H1 (cell line): ENCODE results near the gene EVI2A. TPM values are rescaled to one million over a fixed set of nuclear protein-coding genes. Genes with fewer than 3 reads are reported as not detected.
A peak's percentile ranks its signal among the peaks of the same experiment; 100 is the strongest.

ENCODE experiments used
- CTCF ChIA-PET: fragments of 300-600 bp; sonication (Branson Sonifier 250); formaldehyde crosslinking; loops from one replicate; lab custom pipeline; 2021; ENCODE audit not compliant: partially characterized antibody; lab: Charles Lee
- POLR2A ChIA-PET: fragments of 300-600 bp; sonication (Branson Sonifier 250); formaldehyde crosslinking; loops from one replicate; lab custom pipeline; 2021; ENCODE audit warnings: inconsistent platforms; ENCODE audit not compliant: partially characterized antibody; lab: Charles Lee
- DNase-seq, 2 experiments: peaks; one replicate each; pipeline versions ENCODE4 v3.0.0 to v3.0.0-alpha.2; 2010 to 2022; ENCODE audit warnings: low spot score in 2 of 2, low read depth in 1 of 2, mixed read lengths in 1 of 2
- FAIRE-seq: peaks from 2 replicates; lab custom pipeline; 2011; peaks lifted over from hg19 to GRCh38; lab: Jason Lieb, UNC
- H2AFZ ChIP-seq: 2 replicates; pipeline ENCODE4 v1.8.1; 2012; ENCODE audit warnings: low read length, inconsistent platforms
- H2AK5ac ChIP-seq: 2 replicates; pipeline ENCODE4 v1.6.1; 2013; ENCODE audit warnings: low read depth, low read length
- H2BK120ac ChIP-seq: replicated peaks from 2 replicates; pipeline ENCODE3; 2013; ENCODE audit warnings: low read depth, low read length, inconsistent platforms
- H2BK12ac ChIP-seq: 2 replicates; pipeline ENCODE4 v1.6.1; 2013; ENCODE audit warnings: low read depth, low read length
- H2BK15ac ChIP-seq: 2 replicates; pipeline ENCODE4 v1.6.1; 2013; ENCODE audit warnings: low read length
- H2BK20ac ChIP-seq: 2 replicates; pipeline ENCODE4 v1.6.1; 2013; ENCODE audit warnings: low read length
- H2BK5ac ChIP-seq: 2 replicates; pipeline ENCODE4 v1.6.1; 2013; ENCODE audit warnings: low read depth, low read length
- H3K14ac ChIP-seq: 2 replicates; pipeline ENCODE4 v1.6.1; 2013; ENCODE audit warnings: inconsistent platforms; ENCODE audit not compliant: insufficient read length
- H3K18ac ChIP-seq: 2 replicates; pipeline ENCODE4 v1.6.1; 2013; ENCODE audit warnings: low read length; ENCODE audit errors: extremely low read depth
- H3K23ac ChIP-seq: 2 replicates; pipeline ENCODE4 v1.6.1; 2013; ENCODE audit warnings: inconsistent platforms; ENCODE audit not compliant: insufficient read length
- H3K23me2 ChIP-seq: 2 replicates; pipeline ENCODE4 v1.6.1; 2013; ENCODE audit warnings: low read depth, low read length
- H3K27ac ChIP-seq: 2 replicates; pipeline ENCODE4 v1.6.1; 2011; ENCODE audit warnings: low read depth, low read length, inconsistent platforms
- H3K27me3 ChIP-seq, 4 experiments: replicated peaks in 1 of 4; 1 replicate in 1 of 4; 2 replicates in 3 of 4; pipeline versions ENCODE4 v1.6.1 to v1.8.1; 2011 to 2013; ENCODE audit warnings: low read length in 3 of 4, mild to moderate bottlenecking in 3 of 4, inconsistent platforms in 2 of 4, mixed read lengths in 2 of 4, moderate library complexity in 1 of 4; ENCODE audit not compliant: control insufficient read depth in 3 of 4, insufficient read depth in 3 of 4; ENCODE audit errors: extremely low read depth in 1 of 4
- H3K36me3 ChIP-seq, 4 experiments: 2 replicates each; pipeline versions ENCODE4 v1.6.1 to v1.8.1; 2011 to 2013; ENCODE audit warnings: mild to moderate bottlenecking in 4 of 4, low read length in 3 of 4, moderate library complexity in 2 of 4, control low read depth in 1 of 4, inconsistent platforms in 1 of 4; ENCODE audit not compliant: insufficient read depth in 4 of 4, control insufficient read depth in 2 of 4
- H3K4ac ChIP-seq: replicated peaks from 2 replicates; pipeline ENCODE3; 2013; ENCODE audit warnings: low read length, low read depth, mixed read lengths, inconsistent platforms; ENCODE audit not compliant: insufficient read length
- H3K4me1 ChIP-seq, 4 experiments: replicated peaks in 1 of 4; 1 replicate in 1 of 4; 2 replicates in 3 of 4; pipeline versions ENCODE4 v1.6.1 to v1.8.1; 2011 to 2013; ENCODE audit warnings: low read length in 3 of 4, inconsistent platforms in 2 of 4, mixed read lengths in 1 of 4; ENCODE audit not compliant: insufficient read depth in 4 of 4, control insufficient read depth in 3 of 4
- H3K4me2 ChIP-seq, 2 experiments: 2 replicates each; pipeline versions ENCODE4 v1.6.1 to v1.8.1; 2011 to 2013; ENCODE audit warnings: low read depth in 2 of 2, low read length in 2 of 2, control low read depth in 1 of 2, inconsistent platforms in 1 of 2, mild to moderate bottlenecking in 1 of 2; ENCODE audit not compliant: insufficient read depth in 1 of 2
- H3K4me3 ChIP-seq, 4 experiments: fragments of 200-600, 300-600 bp in 1 of 4; sonication (generic), shearing (Covaris generic), sonication (Bioruptor Twin) in 1 of 4; 2 replicates each; pipeline versions ENCODE4 v1.5.1 to v1.8.1; 2011 to 2016; ENCODE audit warnings: low read length in 4 of 4, low read depth in 3 of 4, control low read depth in 2 of 4, inconsistent platforms in 2 of 4, mild to moderate bottlenecking in 2 of 4, mixed read lengths in 1 of 4, moderate library complexity in 1 of 4; ENCODE audit not compliant: insufficient read depth in 2 of 4; ENCODE audit errors: extremely low read depth in 1 of 4
- H3K56ac ChIP-seq: replicated peaks from 2 replicates; pipeline ENCODE3; 2013; ENCODE audit warnings: low read depth, mild to moderate bottlenecking, mixed read lengths, low read length, inconsistent platforms; ENCODE audit not compliant: insufficient read length
- H3K79me1 ChIP-seq: 2 replicates; pipeline ENCODE4 v1.6.1; 2013; ENCODE audit warnings: low read depth, low read length, control low read depth
- H3K79me2 ChIP-seq, 2 experiments: 2 replicates each; pipeline versions ENCODE4 v1.6.1 to v1.8.1; 2012 to 2013; ENCODE audit warnings: low read length in 2 of 2, mild to moderate bottlenecking in 2 of 2, inconsistent platforms in 1 of 2; ENCODE audit not compliant: insufficient read depth in 2 of 2, control insufficient read depth in 1 of 2
- H3K9ac ChIP-seq, 4 experiments: replicated peaks in 1 of 4; 1 replicate in 1 of 4; 2 replicates in 3 of 4; pipeline versions ENCODE4 v1.6.1 to v1.8.1; 2011 to 2013; ENCODE audit warnings: low read depth in 3 of 4, low read length in 3 of 4, control low read depth in 2 of 4, mild to moderate bottlenecking in 2 of 4, moderate library complexity in 2 of 4, inconsistent platforms in 1 of 4; ENCODE audit errors: extremely low read depth in 1 of 4
- H3K9me3 ChIP-seq, 2 experiments: 2 replicates each; pipeline versions ENCODE4 v1.6.1 to v1.8.1; 2012 to 2013; ENCODE audit warnings: mild to moderate bottlenecking in 2 of 2, moderate library complexity in 2 of 2, control low read depth in 1 of 2, inconsistent platforms in 1 of 2, low read depth in 1 of 2, low read length in 1 of 2, mixed read lengths in 1 of 2; ENCODE audit not compliant: insufficient read depth in 2 of 2
- H4K20me1 ChIP-seq, 2 experiments: replicated peaks in 1 of 2; 2 replicates each; pipeline versions ENCODE3 to v1.8.1; 2011 to 2013; ENCODE audit warnings: inconsistent platforms in 2 of 2, low read length in 2 of 2, mild to moderate bottlenecking in 1 of 2; ENCODE audit not compliant: insufficient read depth in 2 of 2, control insufficient read depth in 1 of 2
- H4K5ac ChIP-seq: 2 replicates; pipeline ENCODE4 v1.6.1; 2013; ENCODE audit warnings: low read length, low read depth, mixed read lengths, inconsistent platforms; ENCODE audit not compliant: insufficient read length
- H4K8ac ChIP-seq: 2 replicates; pipeline ENCODE4 v1.8.0; 2013; ENCODE audit warnings: mild to moderate bottlenecking, moderate library complexity, low read length, inconsistent platforms; ENCODE audit not compliant: insufficient read depth; ENCODE audit errors: extremely low read depth
- H4K91ac ChIP-seq: replicated peaks from 2 replicates; pipeline ENCODE3; 2013; ENCODE audit warnings: low read length, mixed read lengths, inconsistent platforms; ENCODE audit not compliant: insufficient read length
- E2F6 ChIP-seq: IDR thresholded peaks from 2 replicates; pipeline ENCODE4 v1.6.1; 2012; ENCODE audit warnings: inconsistent platforms
- EZH2 ChIP-seq: fragments of 200-600 bp; sonication (generic); IDR thresholded peaks from 2 replicates; pipeline ENCODE4 v1.7.1; 2012; ENCODE audit warnings: low read depth, mild to moderate bottlenecking, moderate library complexity, low read length, inconsistent platforms; ENCODE audit not compliant: severe bottlenecking
- FOSL1 ChIP-seq: IDR thresholded peaks from 2 replicates; pipeline ENCODE4 v1.6.1; 2011; ENCODE audit warnings: mild to moderate bottlenecking, low read depth, low read length, moderate library complexity; ENCODE audit not compliant: insufficient read depth
- GTF2F1 ChIP-seq: IDR thresholded peaks from 2 replicates; pipeline ENCODE4 v1.6.1; 2012; ENCODE audit warnings: low read depth, low read length, improper control_type of control experiment, borderline replicate concordance
- HDAC2 ChIP-seq, 2 experiments: fragments of 300-600 bp in 1 of 2; sonication (generic) in 1 of 2; IDR thresholded peaks; 2 replicates each; pipeline ENCODE4 v1.6.1; 2011 to 2012; ENCODE audit warnings: low read depth in 2 of 2, low read length in 2 of 2, mild to moderate bottlenecking in 2 of 2, moderate library complexity in 2 of 2, borderline replicate concordance in 1 of 2, inconsistent platforms in 1 of 2
- JUND ChIP-seq: IDR thresholded peaks from 2 replicates; pipeline ENCODE4 v1.6.1; 2011; ENCODE audit warnings: mild to moderate bottlenecking, improper control_type of control experiment, low read length
- KDM5A ChIP-seq: fragments of 200-600 bp; IDR thresholded peaks from 2 replicates; pipeline ENCODE4 v1.7.1; 2012; ENCODE audit warnings: mild to moderate bottlenecking, low read length, inconsistent platforms, mixed read lengths
- PHF8 ChIP-seq: fragments of 200-600 bp; sonication (generic); conservative IDR thresholded peaks from 2 replicates; pipeline ENCODE4 v1.7.1; 2012; ENCODE audit warnings: low read depth, mild to moderate bottlenecking, inconsistent platforms, low read length, moderate library complexity
- POU5F1 ChIP-seq: IDR thresholded peaks from 2 replicates; pipeline ENCODE4 v1.6.1; 2011; ENCODE audit warnings: low read depth, mild to moderate bottlenecking, low read length, moderate library complexity
- RXRA ChIP-seq: IDR thresholded peaks from 2 replicates; pipeline ENCODE4 v1.6.1; 2011; ENCODE audit warnings: low read depth, mild to moderate bottlenecking, low read length, moderate library complexity; ENCODE audit not compliant: insufficient read depth
- SP4 ChIP-seq: IDR thresholded peaks from 2 replicates; pipeline ENCODE4 v1.6.1; 2012; ENCODE audit warnings: low read length, inconsistent platforms
- WGBS, 2 experiments: shearing (Covaris generic) in 1 of 2; methylation state at CpG; one replicate each; pipeline versions ENCODE4 v1.1.6 to v1.1.7; 2013 to 2015; ENCODE audit warnings: low lambda C conversion rate in 2 of 2, mixed read lengths in 2 of 2, inconsistent platforms in 1 of 2, low coverage in 1 of 2, missing lambda C conversion rate in 1 of 2; ENCODE audit not compliant: insufficient replicate concordance in 2 of 2, insufficient coverage in 1 of 2, insufficient read length in 1 of 2; ENCODE audit errors: extremely low coverage in 1 of 2, missing lambda C conversion rate in 1 of 2; 5-methylcytosine and 5-hydroxymethylcytosine counted together
- polyA plus RNA-seq, 7 experiments: library from polyadenylated mRNA; depleted of rRNA in 3 of 7; stranded (reverse) in 5 of 7; unstranded in 2 of 7; fragments of >200 nt in 5 of 7; fragments of 200-250 nt in 2 of 7; gene quantifications; 1 replicate in 5 of 7; 2 replicates in 1 of 7; 4 replicates in 1 of 7; pipeline versions ENCODE4 v1.2.1 to v1.2.3, GENCODE V29; 2011 to 2013; ENCODE audit warnings: missing spikeins in 2 of 7, mixed read lengths in 2 of 7
- total RNA-seq: library from RNA; stranded (reverse); fragmentation: NEBNext Ultra II Directional; extraction: Animal tissue kit (Norgen Biotek cat#: 25700); gene quantifications from 2 replicates; pipeline ENCODE4 v1.2.1, GENCODE V29; 2021

EVI2A gene
- total and polyA plus RNA-seq, 2 of the 8 experiments (the other 6 are each of a cell fraction or from before 2014, with no cell fraction given), result not detected

DNA sequence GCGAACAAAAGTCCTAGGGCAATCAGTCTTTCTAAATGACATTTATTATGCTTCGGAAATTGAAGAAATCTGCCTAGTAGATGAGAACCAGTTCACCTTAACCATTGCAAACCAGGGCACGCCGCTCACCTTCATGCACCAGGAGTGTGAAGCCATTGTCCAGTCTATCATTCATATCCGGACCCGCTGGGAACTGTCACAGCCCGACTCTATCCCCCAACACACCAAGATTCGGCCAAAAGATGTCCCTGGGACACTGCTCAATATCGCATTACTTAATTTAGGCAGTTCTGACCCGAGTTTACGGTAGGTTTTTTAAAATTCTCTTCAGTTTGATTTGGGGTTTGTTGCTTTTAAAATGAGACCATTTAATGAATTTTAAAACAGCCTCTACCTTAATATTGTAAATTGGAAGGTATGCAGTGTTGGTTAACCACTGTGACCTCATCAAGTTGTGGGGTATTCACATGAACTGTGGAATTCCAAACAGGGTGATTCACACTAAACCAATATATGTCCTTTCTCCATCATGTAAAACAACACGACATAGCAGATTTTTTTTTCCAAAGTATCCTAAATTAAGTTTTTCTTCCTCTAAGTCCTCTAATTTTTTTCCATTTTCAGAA, 6.2 kb upstream of the EVI2A start:
- ChIA-PET POLR2A (no interaction called here), CTCF (interaction anchor here (0.9 kb wide), 1 partner anchor 61 kb away, joined by 4 read pairs; no protein-coding TSS in a partner anchor)
- H3K56ac ChIP-seq, result no peak overlapping the region
- H2AFZ ChIP-seq, result no peak overlapping the region
- TF ChIP-seq PHF8, result no peak
- TF ChIP-seq GTF2F1, result no peak
- TF ChIP-seq E2F6, result no peak
- no peak for TF ChIP-seq RXRA
- no peak for TF ChIP-seq JUND
- no peak for TF ChIP-seq EZH2
- TF ChIP-seq FOSL1, result no peak
- TF ChIP-seq HDAC2 (IDR thresholded peaks at IDR 0.05; ENCODE audit: borderline replicate concordance in 1 of 2, low read depth in 2 of 2, low read length in 2 of 2), result no peak
- no peak for TF ChIP-seq POU5F1
- no peak for TF ChIP-seq KDM5A
- no peak for TF ChIP-seq SP4
- H3K14ac ChIP-seq, result no peak overlapping the region
- DNase-seq (no peak), FAIRE-seq (no peak)
- no peak overlapping the region for H4K91ac ChIP-seq
- peak overlapping the region; percentile 57; the same call in 1 of the 2 replicates for H4K8ac ChIP-seq
- no peak overlapping the region for H3K9ac ChIP-seq
- H3K36me3 ChIP-seq, result peaks cover 2 to 10% (median 3%) of the 10 kb centered on the region in 4 experiments; a peak in 4 of 8 replicates
- H3K23ac ChIP-seq, result no peak overlapping the region
- no peak overlapping the region for H2BK120ac ChIP-seq
- no peaks in the 10 kb centered on the region for H3K79me2 ChIP-seq
- no peaks in the 10 kb centered on the region for H3K23me2 ChIP-seq
- no peak overlapping the region for H2BK15ac ChIP-seq
- H3K18ac ChIP-seq, result no peak overlapping the region
- H3K79me1 ChIP-seq, result no peaks in the 10 kb centered on the region
- H3K4me3 ChIP-seq, result no peak overlapping the region
- H2BK20ac ChIP-seq, result no peak overlapping the region
- no peak overlapping the region for H3K27ac ChIP-seq
- 88% methylated on average over 12 of the region's 12 CpGs; no CpG with 5 or more reads in 1 of the 2 experiments for WGBS, 2 experiments
- H2BK12ac ChIP-seq, result no peak overlapping the region
- H4K20me1 ChIP-seq, result no peaks in the 10 kb centered on the region
- no peak overlapping the region for H2AK5ac ChIP-seq
- no peak overlapping the region for H3K4ac ChIP-seq
- H3K27me3 ChIP-seq, result no peaks in the 10 kb centered on the region
- H3K4me1 ChIP-seq, result no peaks in the 10 kb centered on the region
- H2BK5ac ChIP-seq, result no peak overlapping the region
- H3K9me3 ChIP-seq, result no peaks in the 10 kb centered on the region
- no peak overlapping the region for H3K4me2 ChIP-seq
- no peak overlapping the region for H4K5ac ChIP-seq
